SK-N-SH (cell line): Measurements from ENCODE around the gene FAM124A.

ENCODE experiments used
- CHD2 ChIP-seq: fragments of 150-350 bp; IDR thresholded peaks from 2 replicates; pipeline ENCODE4 v1.6.1; 2018; ENCODE audit warnings: low read length; ENCODE audit not compliant: partially characterized antibody
- CTCF ChIP-seq: fragments of 200-600 bp; sonication (generic); IDR thresholded peaks from 2 replicates; pipeline ENCODE4 v1.6.1; 2017; ENCODE audit warnings: antibody characterized with exemption, mild to moderate bottlenecking, moderate library complexity
- EZH2phosphoT487 ChIP-seq: fragments of 200-600 bp; sonication (generic); IDR thresholded peaks from 2 replicates; pipeline ENCODE4 v1.6.1; 2017; ENCODE audit warnings: low read depth, mixed run types, mild to moderate bottlenecking, antibody characterized with exemption, moderate library complexity, borderline replicate concordance
- JUND ChIP-seq: IDR thresholded peaks from 2 replicates; pipeline ENCODE4 v1.4.0; 2012
- POLR2AphosphoS5 ChIP-seq: IDR thresholded peaks from 2 replicates; pipeline ENCODE4 v1.6.1; 2012; ENCODE audit warnings: low read depth, low read length
- RAD21 ChIP-seq: IDR thresholded peaks from 2 replicates; pipeline ENCODE4 v1.6.1; 2012; ENCODE audit warnings: mild to moderate bottlenecking, low read length
- TAF1 ChIP-seq: IDR thresholded peaks from 2 replicates; pipeline ENCODE4 v1.6.1; 2012; ENCODE audit warnings: low read depth, mild to moderate bottlenecking, low read length, moderate library complexity, borderline replicate concordance
- ZBTB33 ChIP-seq: IDR thresholded peaks from 2 replicates; pipeline ENCODE4 v1.4.0; 2012; ENCODE audit warnings: low read depth, borderline replicate concordance

- no peak for TF ChIP-seq EZH2phosphoT487
- TF ChIP-seq CHD2, result no peak
- no peak for TF ChIP-seq CTCF
- TF ChIP-seq TAF1, result no peak
- no peak for TF ChIP-seq RAD21
- no peak for TF ChIP-seq POLR2AphosphoS5
- no peak for TF ChIP-seq JUND
- TF ChIP-seq ZBTB33, result no peak
Measured at GRCh38 chr13:51271528-51272085, 49.4 kb downstream of the FAM124A start.
